ENCODE results near the gene RNPC3.
"Not testable (repeated sequence)": the region's sequence is repeated elsewhere in the genome, so short reads cannot be mapped to it uniquely, and the experiment has no call there.

The RNPC3 gene

GRCh38 chr1:103523346-103523745, 2.2 kb upstream of the RNPC3 start:
- Mint-ChIP-seq H3K27me3 (no peaks in the 10 kb centered on the region), H3K27ac (no peak overlapping the region), H3K9me3 (no peaks in the 10 kb centered on the region), H3K4me3 (no peak overlapping the region), H3K4me1 (ENCODE audit: low read depth in 2 of 2) (peaks cover 13 to 20% of the 10 kb centered on the region in 2 donors), H3K36me3 (ENCODE audit: insufficient read depth) (peaks cover 10% of the 10 kb centered on the region)
- DNase-seq, result no peak
- no peak for ATAC-seq (replicated peaks)

GRCh38 chr1:103525114-103525606, 339 bp upstream of the RNPC3 start:
- Mint-ChIP-seq H3K9me3 (no peaks in the 10 kb centered on the region), H3K4me3 (peak overlapping the region; percentile 98), H3K27ac (peak overlapping the region; percentile 97 to 99), H3K36me3 (ENCODE audit: insufficient read depth) (peaks cover 17% of the 10 kb centered on the region), H3K4me1 (ENCODE audit: low read depth in 2 of 2) (peaks cover 21 to 37% of the 10 kb centered on the region in 2 donors), H3K27me3 (no peaks in the 10 kb centered on the region)
- DNase-seq, result peak in 1 of 3 experiments; percentile 46
- ATAC-seq (replicated peaks), result peak; percentile 23

- peak overlapping the region; percentile 98 for H3K4me3 Mint-ChIP-seq
- H3K9me3 Mint-ChIP-seq, result no peaks in the 10 kb centered on the region
- peak overlapping the region; percentile 97 to 99 for H3K27ac Mint-ChIP-seq
- no peak for ATAC-seq (replicated peaks)
- peaks cover 37 to 56% of the 10 kb centered on the region in 2 donors for H3K4me1 Mint-ChIP-seq (ENCODE audit: low read depth in 2 of 2)
- no peak for DNase-seq
- peaks cover 20% of the 10 kb centered on the region for H3K36me3 Mint-ChIP-seq (ENCODE audit: insufficient read depth)
- H3K27me3 Mint-ChIP-seq, result no peaks in the 10 kb centered on the region
Observed at GRCh38 chr1:103527331-103527730, 1.8 kb downstream of the RNPC3 start.

- H3K27ac Mint-ChIP-seq, result no peak overlapping the region
- peak overlapping the region in 1 of 2 donors; percentile 20 for H3K4me3 Mint-ChIP-seq
Observed at GRCh38 chr1:103529746-103530145, 4.2 kb downstream of the RNPC3 start.

GRCh38 chr1:103538226-103538625, 12.7 kb downstream of the RNPC3 start:
- Mint-ChIP-seq H3K9me3 (no peaks in the 10 kb centered on the region), H3K4me3 (no peak overlapping the region), H3K4me1 (ENCODE audit: low read depth in 2 of 2) (peaks cover 0 to 10% of the 10 kb centered on the region in 2 donors), H3K36me3 (ENCODE audit: insufficient read depth) (peaks cover 69% of the 10 kb centered on the region), H3K27me3 (no peaks in the 10 kb centered on the region), H3K27ac (no peak overlapping the region)
- ATAC-seq (replicated peaks) (no peak), DNase-seq (no peak)

More at GRCh38 chr1:103529746-103530145, 4.2 kb downstream of the RNPC3 start:
- ATAC-seq (replicated peaks), result no peak
- DNase-seq, result no peak
- Mint-ChIP-seq H3K9me3 (no peaks in the 10 kb centered on the region), H3K27me3 (no peaks in the 10 kb centered on the region), H3K36me3 (ENCODE audit: insufficient read depth) (peaks cover 26% of the 10 kb centered on the region), H3K4me1 (ENCODE audit: low read depth in 2 of 2) (peaks cover 45 to 71% of the 10 kb centered on the region in 2 donors)

GRCh38 chr1:103541431-103541830, 15.9 kb downstream of the RNPC3 start:
- DNase-seq (no peak), ATAC-seq (replicated peaks) (no peak)
- Mint-ChIP-seq H3K27ac (peak overlapping the region in 1 of 2 donors; percentile 7), H3K4me3 (no peak overlapping the region), H3K27me3 (no peaks in the 10 kb centered on the region), H3K9me3 (no peaks in the 10 kb centered on the region), H3K4me1 (ENCODE audit: low read depth in 2 of 2) (peaks cover 0 to 4% of the 10 kb centered on the region in 2 donors), H3K36me3 (ENCODE audit: insufficient read depth) (peaks cover 79% of the 10 kb centered on the region)

- Mint-ChIP-seq H3K27me3 (no peaks in the 10 kb centered on the region), H3K9me3 (no peaks in the 10 kb centered on the region), H3K4me3 (no peak overlapping the region), H3K4me1 (ENCODE audit: low read depth in 2 of 2) (peaks cover 0 to 4% of the 10 kb centered on the region in 2 donors), H3K36me3 (ENCODE audit: insufficient read depth) (peaks cover 82% of the 10 kb centered on the region), H3K27ac (no peak overlapping the region)
- no peak for ATAC-seq (replicated peaks)
- no peak for DNase-seq
Observed at GRCh38 chr1:103546496-103546895, 21.0 kb downstream of the RNPC3 start.

GRCh38 chr1:103547840-103548239, 22.3 kb downstream of the RNPC3 start:
- H3K27ac Mint-ChIP-seq, result peak overlapping the region in 1 of 2 donors; percentile 39
- H3K9me3 Mint-ChIP-seq, result no peaks in the 10 kb centered on the region
- DNase-seq (no peak), ATAC-seq (replicated peaks) (no peak)
- H3K36me3 Mint-ChIP-seq (ENCODE audit: insufficient read depth), result peaks cover 86% of the 10 kb centered on the region
- H3K4me3 Mint-ChIP-seq, result no peak overlapping the region
- H3K27me3 Mint-ChIP-seq, result no peaks in the 10 kb centered on the region
- H3K4me1 Mint-ChIP-seq (ENCODE audit: low read depth in 2 of 2), result no peaks in the 10 kb centered on the region

GRCh38 chr1:103560427-103560826, 34.9 kb downstream of the RNPC3 start:
- DNase-seq (no peak), ATAC-seq (replicated peaks) (no peak)
- no peaks in the 10 kb centered on the region for H3K9me3 Mint-ChIP-seq
- H3K36me3 Mint-ChIP-seq (ENCODE audit: insufficient read depth), result peaks cover 5% of the 10 kb centered on the region
- H3K4me3 Mint-ChIP-seq, result no peak overlapping the region
- H3K27me3 Mint-ChIP-seq, result no peaks in the 10 kb centered on the region
- no peaks in the 10 kb centered on the region for H3K4me1 Mint-ChIP-seq (ENCODE audit: low read depth in 2 of 2)
- H3K27ac Mint-ChIP-seq, result no peak overlapping the region

GRCh38 chr1:103561124-103561523, 35.6 kb downstream of the RNPC3 start:
- H3K4me3 Mint-ChIP-seq; H3K4me1 Mint-ChIP-seq (ENCODE audit: low read depth in 2 of 2); H3K36me3 Mint-ChIP-seq (ENCODE audit: insufficient read depth); H3K9me3 Mint-ChIP-seq; ATAC-seq (replicated peaks); H3K27ac Mint-ChIP-seq; H3K27me3 Mint-ChIP-seq; DNase-seq: not testable (repeated sequence)

GRCh38 chr1:103561643-103562395, 36.3 kb downstream of the RNPC3 start:
- no peak for DNase-seq
- Mint-ChIP-seq H3K9me3 (no peaks in the 10 kb centered on the region), H3K4me3 (no peak overlapping the region), H3K27me3 (no peaks in the 10 kb centered on the region), H3K4me1 (ENCODE audit: low read depth in 2 of 2) (no peaks in the 10 kb centered on the region), H3K27ac (no peak overlapping the region), H3K36me3 (ENCODE audit: insufficient read depth) (peaks cover 5% of the 10 kb centered on the region)
- ATAC-seq (replicated peaks), result no peak

GRCh38 chr1:103563056-103563455, 37.6 kb downstream of the RNPC3 start:
- no peaks in the 10 kb centered on the region for H3K4me1 Mint-ChIP-seq (ENCODE audit: low read depth in 2 of 2)
- no peak overlapping the region for H3K4me3 Mint-ChIP-seq
- no peaks in the 10 kb centered on the region for H3K36me3 Mint-ChIP-seq (ENCODE audit: insufficient read depth)
- DNase-seq (no peak), ATAC-seq (replicated peaks) (no peak)
- H3K9me3 Mint-ChIP-seq, result no peaks in the 10 kb centered on the region
- H3K27me3 Mint-ChIP-seq, result no peaks in the 10 kb centered on the region
- H3K27ac Mint-ChIP-seq, result no peak overlapping the region

- ATAC-seq (replicated peaks) (no peak), DNase-seq (no peak)
- Mint-ChIP-seq H3K9me3 (no peaks in the 10 kb centered on the region), H3K4me3 (no peak overlapping the region), H3K27me3 (no peaks in the 10 kb centered on the region), H3K4me1 (ENCODE audit: low read depth in 2 of 2) (no peaks in the 10 kb centered on the region), H3K36me3 (ENCODE audit: insufficient read depth) (no peaks in the 10 kb centered on the region), H3K27ac (no peak overlapping the region)
Observed at GRCh38 chr1:103569493-103569892, 44.0 kb downstream of the RNPC3 start.

- H3K9me3 Mint-ChIP-seq; H3K27me3 Mint-ChIP-seq; H3K27ac Mint-ChIP-seq; ATAC-seq (replicated peaks); H3K4me1 Mint-ChIP-seq (ENCODE audit: low read depth in 2 of 2); DNase-seq; H3K4me3 Mint-ChIP-seq; H3K36me3 Mint-ChIP-seq (ENCODE audit: insufficient read depth): not testable (repeated sequence)
Observed at GRCh38 chr1:103571289-103571688, 45.8 kb downstream of the RNPC3 start, which contains the start of gene AMY2B. Gene AMY2B, plus strand, starts transcription at chr1:103571589. Its CDS starts 14 bp downstream, at chr1:103571603.

Measured in effector memory CD8-positive, alpha-beta T cell (primary cell).